ENCODE data around the gene CCND2. TPM values are rescaled to one million over a fixed set of nuclear protein-coding genes. Genes with fewer than 3 reads are reported as not detected.

CCND2 gene
- total RNA-seq, 1 experiment from 2014 or later: 194 TPM

DNA sequence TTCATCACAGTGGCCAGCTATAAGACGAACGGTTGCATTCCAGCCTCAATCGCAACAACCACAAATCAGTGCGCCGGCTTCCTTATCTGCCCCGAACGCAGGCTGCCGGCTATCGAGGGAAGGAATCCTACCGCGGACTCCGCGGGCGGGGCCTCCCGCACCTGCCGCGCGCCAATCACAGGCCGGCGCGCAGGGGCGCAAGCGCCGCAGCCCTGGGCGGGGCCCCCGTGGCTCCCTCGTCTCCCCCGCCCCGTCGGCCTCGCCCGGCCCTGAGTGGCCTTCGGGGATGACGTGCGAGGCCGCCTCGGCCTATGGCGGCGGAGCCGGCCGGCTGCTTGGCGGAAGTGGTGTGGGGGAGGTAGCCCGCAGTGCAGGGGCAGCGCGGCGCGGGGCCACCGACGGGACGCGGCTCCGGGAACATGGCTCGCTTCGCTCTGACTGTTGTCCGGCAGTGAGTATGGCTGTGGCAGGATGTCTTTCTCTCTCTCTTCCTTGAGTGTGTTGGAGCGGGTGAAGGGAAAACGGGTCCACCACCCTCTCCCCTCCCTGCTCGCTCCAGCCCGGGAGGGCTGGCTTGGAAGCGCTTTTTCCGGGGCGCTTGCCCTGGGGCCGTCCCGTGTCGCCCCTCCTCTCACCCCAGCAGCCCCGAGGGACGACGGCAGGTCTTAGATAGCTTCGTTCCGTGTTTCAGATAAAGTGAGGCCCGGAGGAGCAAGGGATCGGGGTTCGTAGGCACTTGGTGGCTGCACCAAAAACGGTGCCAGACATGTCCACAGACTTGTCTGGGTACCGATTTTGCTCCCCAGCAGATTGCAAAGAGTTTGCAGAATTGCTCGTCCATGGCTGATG is 47.5 kb downstream of the CCND2 start, which contains the start of gene TIGAR (continued):
- TF ChIP-seq, protein P1, sequence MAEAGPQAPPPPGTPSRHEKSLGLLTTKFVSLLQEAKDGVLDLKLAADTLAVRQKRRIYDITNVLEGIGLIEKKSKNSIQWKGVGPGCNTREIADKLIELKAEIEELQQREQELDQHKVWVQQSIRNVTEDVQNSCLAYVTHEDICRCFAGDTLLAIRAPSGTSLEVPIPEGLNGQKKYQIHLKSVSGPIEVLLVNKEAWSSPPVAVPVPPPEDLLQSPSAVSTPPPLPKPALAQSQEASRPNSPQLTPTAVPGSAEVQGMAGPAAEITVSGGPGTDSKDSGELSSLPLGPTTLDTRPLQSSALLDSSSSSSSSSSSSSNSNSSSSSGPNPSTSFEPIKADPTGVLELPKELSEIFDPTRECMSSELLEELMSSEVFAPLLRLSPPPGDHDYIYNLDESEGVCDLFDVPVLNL (CRISPR knock-in tag; IDR thresholded peaks at IDR 0.05; ENCODE audit: borderline replicate concordance, low read depth): 0 out of 2 replicates have a peak, but pooled peaks have one; percentile 27
- TF ChIP-seq ZBTB21 (CRISPR knock-in tag; IDR thresholded peaks at IDR 0.05; ENCODE audit: borderline replicate concordance) (peak; percentile 51; the same call in 1 of the 2 replicates), ZNF232 (CRISPR knock-in tag; IDR thresholded peaks at IDR 0.05) (peak; percentile 38; the same call in 1 of the 2 replicates), GRHL2 (CRISPR knock-in tag; IDR thresholded peaks at IDR 0.05; ENCODE audit: insufficient replicate concordance, severe bottlenecking) (no peak), ZNF263 (CRISPR knock-in tag; IDR thresholded peaks at IDR 0.05; ENCODE audit: low read depth) (no peak), FOXK1 (CRISPR knock-in tag; IDR thresholded peaks at IDR 0.05) (peak; percentile 78), NFE2L1 (CRISPR knock-in tag; IDR thresholded peaks at IDR 0.05) (0 out of 2 replicates have a peak, but pooled peaks have one; percentile 45), EMX1 (CRISPR knock-in tag; IDR thresholded peaks at IDR 0.05) (no peak), NFYB (CRISPR knock-in tag; conservative IDR thresholded peaks at IDR 0.05; ENCODE audit: low read depth) (peak; percentile 80), TEAD4 (CRISPR knock-in tag; IDR thresholded peaks at IDR 0.05) (no peak), SMAD4 (CRISPR knock-in tag; IDR thresholded peaks at IDR 0.05) (no peak), ETV6 (CRISPR knock-in tag; IDR thresholded peaks at IDR 0.05) (peak; percentile 71), KAT7 (CRISPR knock-in tag; IDR thresholded peaks at IDR 0.05; ENCODE audit: borderline replicate concordance) (peak; percentile 33; the same call in 1 of the 2 replicates), MYBL2 (CRISPR knock-in tag; IDR thresholded peaks at IDR 0.05) (0 out of 2 replicates have a peak, but pooled peaks have one; percentile 21)
- TF ChIP-seq, protein P2, sequence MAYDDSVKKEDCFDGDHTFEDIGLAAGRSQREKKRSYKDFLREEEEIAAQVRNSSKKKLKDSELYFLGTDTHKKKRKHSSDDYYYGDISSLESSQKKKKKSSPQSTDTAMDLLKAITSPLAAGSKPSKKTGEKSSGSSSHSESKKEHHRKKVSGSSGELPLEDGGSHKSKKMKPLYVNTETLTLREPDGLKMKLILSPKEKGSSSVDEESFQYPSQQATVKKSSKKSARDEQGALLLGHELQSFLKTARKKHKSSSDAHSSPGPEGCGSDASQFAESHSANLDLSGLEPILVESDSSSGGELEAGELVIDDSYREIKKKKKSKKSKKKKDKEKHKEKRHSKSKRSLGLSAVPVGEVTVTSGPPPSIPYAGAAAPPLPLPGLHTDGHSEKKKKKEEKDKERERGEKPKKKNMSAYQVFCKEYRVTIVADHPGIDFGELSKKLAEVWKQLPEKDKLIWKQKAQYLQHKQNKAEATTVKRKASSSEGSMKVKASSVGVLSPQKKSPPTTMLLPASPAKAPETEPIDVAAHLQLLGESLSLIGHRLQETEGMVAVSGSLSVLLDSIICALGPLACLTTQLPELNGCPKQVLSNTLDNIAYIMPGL (CRISPR knock-in tag; IDR thresholded peaks at IDR 0.05): peak; percentile 42; the same call in 1 of the 2 replicates
- TF ChIP-seq, protein P3, sequence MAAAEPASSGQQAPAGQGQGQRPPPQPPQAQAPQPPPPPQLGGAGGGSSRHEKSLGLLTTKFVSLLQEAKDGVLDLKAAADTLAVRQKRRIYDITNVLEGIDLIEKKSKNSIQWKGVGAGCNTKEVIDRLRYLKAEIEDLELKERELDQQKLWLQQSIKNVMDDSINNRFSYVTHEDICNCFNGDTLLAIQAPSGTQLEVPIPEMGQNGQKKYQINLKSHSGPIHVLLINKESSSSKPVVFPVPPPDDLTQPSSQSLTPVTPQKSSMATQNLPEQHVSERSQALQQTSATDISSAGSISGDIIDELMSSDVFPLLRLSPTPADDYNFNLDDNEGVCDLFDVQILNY (CRISPR knock-in tag; IDR thresholded peaks at IDR 0.05): peak; percentile 68
- TF ChIP-seq, protein P4, sequence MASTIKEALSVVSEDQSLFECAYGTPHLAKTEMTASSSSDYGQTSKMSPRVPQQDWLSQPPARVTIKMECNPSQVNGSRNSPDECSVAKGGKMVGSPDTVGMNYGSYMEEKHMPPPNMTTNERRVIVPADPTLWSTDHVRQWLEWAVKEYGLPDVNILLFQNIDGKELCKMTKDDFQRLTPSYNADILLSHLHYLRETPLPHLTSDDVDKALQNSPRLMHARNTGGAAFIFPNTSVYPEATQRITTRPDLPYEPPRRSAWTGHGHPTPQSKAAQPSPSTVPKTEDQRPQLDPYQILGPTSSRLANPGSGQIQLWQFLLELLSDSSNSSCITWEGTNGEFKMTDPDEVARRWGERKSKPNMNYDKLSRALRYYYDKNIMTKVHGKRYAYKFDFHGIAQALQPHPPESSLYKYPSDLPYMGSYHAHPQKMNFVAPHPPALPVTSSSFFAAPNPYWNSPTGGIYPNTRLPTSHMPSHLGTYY (CRISPR knock-in tag; IDR thresholded peaks at IDR 0.05): 0 out of 2 replicates have a peak, but pooled peaks have one; percentile 70
- TF ChIP-seq, protein P5, sequence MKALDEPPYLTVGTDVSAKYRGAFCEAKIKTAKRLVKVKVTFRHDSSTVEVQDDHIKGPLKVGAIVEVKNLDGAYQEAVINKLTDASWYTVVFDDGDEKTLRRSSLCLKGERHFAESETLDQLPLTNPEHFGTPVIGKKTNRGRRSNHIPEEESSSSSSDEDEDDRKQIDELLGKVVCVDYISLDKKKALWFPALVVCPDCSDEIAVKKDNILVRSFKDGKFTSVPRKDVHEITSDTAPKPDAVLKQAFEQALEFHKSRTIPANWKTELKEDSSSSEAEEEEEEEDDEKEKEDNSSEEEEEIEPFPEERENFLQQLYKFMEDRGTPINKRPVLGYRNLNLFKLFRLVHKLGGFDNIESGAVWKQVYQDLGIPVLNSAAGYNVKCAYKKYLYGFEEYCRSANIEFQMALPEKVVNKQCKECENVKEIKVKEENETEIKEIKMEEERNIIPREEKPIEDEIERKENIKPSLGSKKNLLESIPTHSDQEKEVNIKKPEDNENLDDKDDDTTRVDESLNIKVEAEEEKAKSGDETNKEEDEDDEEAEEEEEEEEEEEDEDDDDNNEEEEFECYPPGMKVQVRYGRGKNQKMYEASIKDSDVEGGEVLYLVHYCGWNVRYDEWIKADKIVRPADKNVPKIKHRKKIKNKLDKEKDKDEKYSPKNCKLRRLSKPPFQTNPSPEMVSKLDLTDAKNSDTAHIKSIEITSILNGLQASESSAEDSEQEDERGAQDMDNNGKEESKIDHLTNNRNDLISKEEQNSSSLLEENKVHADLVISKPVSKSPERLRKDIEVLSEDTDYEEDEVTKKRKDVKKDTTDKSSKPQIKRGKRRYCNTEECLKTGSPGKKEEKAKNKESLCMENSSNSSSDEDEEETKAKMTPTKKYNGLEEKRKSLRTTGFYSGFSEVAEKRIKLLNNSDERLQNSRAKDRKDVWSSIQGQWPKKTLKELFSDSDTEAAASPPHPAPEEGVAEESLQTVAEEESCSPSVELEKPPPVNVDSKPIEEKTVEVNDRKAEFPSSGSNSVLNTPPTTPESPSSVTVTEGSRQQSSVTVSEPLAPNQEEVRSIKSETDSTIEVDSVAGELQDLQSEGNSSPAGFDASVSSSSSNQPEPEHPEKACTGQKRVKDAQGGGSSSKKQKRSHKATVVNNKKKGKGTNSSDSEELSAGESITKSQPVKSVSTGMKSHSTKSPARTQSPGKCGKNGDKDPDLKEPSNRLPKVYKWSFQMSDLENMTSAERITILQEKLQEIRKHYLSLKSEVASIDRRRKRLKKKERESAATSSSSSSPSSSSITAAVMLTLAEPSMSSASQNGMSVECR (CRISPR knock-in tag; IDR thresholded peaks at IDR 0.05; ENCODE audit: borderline replicate concordance): no peak; the same call in 1 of the 2 replicates
- TF ChIP-seq, protein P6, sequence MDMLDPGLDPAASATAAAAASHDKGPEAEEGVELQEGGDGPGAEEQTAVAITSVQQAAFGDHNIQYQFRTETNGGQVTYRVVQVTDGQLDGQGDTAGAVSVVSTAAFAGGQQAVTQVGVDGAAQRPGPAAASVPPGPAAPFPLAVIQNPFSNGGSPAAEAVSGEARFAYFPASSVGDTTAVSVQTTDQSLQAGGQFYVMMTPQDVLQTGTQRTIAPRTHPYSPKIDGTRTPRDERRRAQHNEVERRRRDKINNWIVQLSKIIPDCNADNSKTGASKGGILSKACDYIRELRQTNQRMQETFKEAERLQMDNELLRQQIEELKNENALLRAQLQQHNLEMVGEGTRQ (CRISPR knock-in tag; IDR thresholded peaks at IDR 0.05): 0 out of 2 replicates have a peak, but pooled peaks have one; percentile 38
- TF ChIP-seq, protein P7, sequence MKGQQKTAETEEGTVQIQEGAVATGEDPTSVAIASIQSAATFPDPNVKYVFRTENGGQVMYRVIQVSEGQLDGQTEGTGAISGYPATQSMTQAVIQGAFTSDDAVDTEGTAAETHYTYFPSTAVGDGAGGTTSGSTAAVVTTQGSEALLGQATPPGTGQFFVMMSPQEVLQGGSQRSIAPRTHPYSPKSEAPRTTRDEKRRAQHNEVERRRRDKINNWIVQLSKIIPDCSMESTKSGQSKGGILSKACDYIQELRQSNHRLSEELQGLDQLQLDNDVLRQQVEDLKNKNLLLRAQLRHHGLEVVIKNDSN (CRISPR knock-in tag; IDR thresholded peaks at IDR 0.05): no peak
- TF ChIP-seq, protein P8, sequence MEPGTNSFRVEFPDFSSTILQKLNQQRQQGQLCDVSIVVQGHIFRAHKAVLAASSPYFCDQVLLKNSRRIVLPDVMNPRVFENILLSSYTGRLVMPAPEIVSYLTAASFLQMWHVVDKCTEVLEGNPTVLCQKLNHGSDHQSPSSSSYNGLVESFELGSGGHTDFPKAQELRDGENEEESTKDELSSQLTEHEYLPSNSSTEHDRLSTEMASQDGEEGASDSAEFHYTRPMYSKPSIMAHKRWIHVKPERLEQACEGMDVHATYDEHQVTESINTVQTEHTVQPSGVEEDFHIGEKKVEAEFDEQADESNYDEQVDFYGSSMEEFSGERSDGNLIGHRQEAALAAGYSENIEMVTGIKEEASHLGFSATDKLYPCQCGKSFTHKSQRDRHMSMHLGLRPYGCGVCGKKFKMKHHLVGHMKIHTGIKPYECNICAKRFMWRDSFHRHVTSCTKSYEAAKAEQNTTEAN (CRISPR knock-in tag; IDR thresholded peaks at IDR 0.05): no peak
- TF ChIP-seq, protein P9, sequence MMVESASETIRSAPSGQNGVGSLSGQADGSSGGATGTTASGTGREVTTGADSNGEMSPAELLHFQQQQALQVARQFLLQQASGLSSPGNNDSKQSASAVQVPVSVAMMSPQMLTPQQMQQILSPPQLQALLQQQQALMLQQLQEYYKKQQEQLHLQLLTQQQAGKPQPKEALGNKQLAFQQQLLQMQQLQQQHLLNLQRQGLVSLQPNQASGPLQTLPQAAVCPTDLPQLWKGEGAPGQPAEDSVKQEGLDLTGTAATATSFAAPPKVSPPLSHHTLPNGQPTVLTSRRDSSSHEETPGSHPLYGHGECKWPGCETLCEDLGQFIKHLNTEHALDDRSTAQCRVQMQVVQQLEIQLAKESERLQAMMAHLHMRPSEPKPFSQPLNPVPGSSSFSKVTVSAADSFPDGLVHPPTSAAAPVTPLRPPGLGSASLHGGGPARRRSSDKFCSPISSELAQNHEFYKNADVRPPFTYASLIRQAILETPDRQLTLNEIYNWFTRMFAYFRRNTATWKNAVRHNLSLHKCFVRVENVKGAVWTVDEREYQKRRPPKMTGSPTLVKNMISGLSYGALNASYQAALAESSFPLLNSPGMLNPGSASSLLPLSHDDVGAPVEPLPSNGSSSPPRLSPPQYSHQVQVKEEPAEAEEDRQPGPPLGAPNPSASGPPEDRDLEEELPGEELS (CRISPR knock-in tag; IDR thresholded peaks at IDR 0.05): peak; percentile 91; the same call in 1 of the 2 replicates
